Measurements from ENCODE around the gene ACO1. TPM values are rescaled to one million over a fixed set of nuclear protein-coding genes. Genes with fewer than 3 reads are reported as not detected.

Gene ACO1
- total RNA-seq, 1 donor from 2014 or later: 30.6 TPM

GRCh38 chr9:32398207-32398606, 13.8 kb downstream of the ACO1 start:
- Mint-ChIP-seq H3K4me1 (ENCODE audit: unreplicated experiment) (no peaks in the 10 kb centered on the region), H3K27me3 (ENCODE audit: unreplicated experiment) (no peaks in the 10 kb centered on the region), H3K4me3 (ENCODE audit: unreplicated experiment) (no peak overlapping the region), H3K9me3 (ENCODE audit: unreplicated experiment) (no peaks in the 10 kb centered on the region), H3K27ac (ENCODE audit: unreplicated experiment) (no peak overlapping the region), H3K36me3 (ENCODE audit: low read depth, unreplicated experiment) (no peaks in the 10 kb centered on the region)
- no peak for DNase-seq (ENCODE audit: low spot score)
- no peak for TF ChIP-seq CTCF (IDR thresholded peaks at IDR 0.05; ENCODE audit: unreplicated experiment)

- peaks cover 3% of the 10 kb centered on the region for H3K27me3 Mint-ChIP-seq (ENCODE audit: unreplicated experiment)
- no peaks in the 10 kb centered on the region for H3K9me3 Mint-ChIP-seq (ENCODE audit: unreplicated experiment)
- peaks cover 3% of the 10 kb centered on the region for H3K36me3 Mint-ChIP-seq (ENCODE audit: low read depth, unreplicated experiment)
- no peak for TF ChIP-seq CTCF (IDR thresholded peaks at IDR 0.05; ENCODE audit: unreplicated experiment)
- no peak overlapping the region for H3K27ac Mint-ChIP-seq (ENCODE audit: unreplicated experiment)
- no peaks in the 10 kb centered on the region for H3K4me1 Mint-ChIP-seq (ENCODE audit: unreplicated experiment)
- no peak overlapping the region for H3K4me3 Mint-ChIP-seq (ENCODE audit: unreplicated experiment)
- no peak for DNase-seq (ENCODE audit: low spot score)
Observed at GRCh38 chr9:32399110-32399815, 14.8 kb downstream of the ACO1 start.

GRCh38 chr9:32401488-32401887, 17.0 kb downstream of the ACO1 start:
- no peak overlapping the region for H3K4me3 Mint-ChIP-seq (ENCODE audit: unreplicated experiment)
- peaks cover 3% of the 10 kb centered on the region for H3K27me3 Mint-ChIP-seq (ENCODE audit: unreplicated experiment)
- peaks cover 7% of the 10 kb centered on the region for H3K36me3 Mint-ChIP-seq (ENCODE audit: low read depth, unreplicated experiment)
- H3K9me3 Mint-ChIP-seq (ENCODE audit: unreplicated experiment): no peaks in the 10 kb centered on the region
- H3K27ac Mint-ChIP-seq (ENCODE audit: unreplicated experiment): no peak overlapping the region
- no peak for TF ChIP-seq CTCF (IDR thresholded peaks at IDR 0.05; ENCODE audit: unreplicated experiment)
- DNase-seq (ENCODE audit: low spot score): no peak
- H3K4me1 Mint-ChIP-seq (ENCODE audit: unreplicated experiment): no peaks in the 10 kb centered on the region

GRCh38 chr9:32403567-32404260, 19.3 kb downstream of the ACO1 start:
- TF ChIP-seq CTCF (IDR thresholded peaks at IDR 0.05; ENCODE audit: unreplicated experiment): no peak
- Mint-ChIP-seq H3K9me3 (ENCODE audit: unreplicated experiment) (no peaks in the 10 kb centered on the region), H3K4me1 (ENCODE audit: unreplicated experiment) (no peaks in the 10 kb centered on the region), H3K27me3 (ENCODE audit: unreplicated experiment) (peaks cover 3% of the 10 kb centered on the region), H3K27ac (ENCODE audit: unreplicated experiment) (no peak overlapping the region), H3K36me3 (ENCODE audit: low read depth, unreplicated experiment) (peaks cover 11% of the 10 kb centered on the region), H3K4me3 (ENCODE audit: unreplicated experiment) (no peak overlapping the region)
- DNase-seq (ENCODE audit: low spot score): no peak

GRCh38 chr9:32404402-32404801, 20.0 kb downstream of the ACO1 start:
- no peak for TF ChIP-seq CTCF (IDR thresholded peaks at IDR 0.05; ENCODE audit: unreplicated experiment)
- Mint-ChIP-seq H3K4me3 (ENCODE audit: unreplicated experiment) (no peak overlapping the region), H3K9me3 (ENCODE audit: unreplicated experiment) (no peaks in the 10 kb centered on the region), H3K27me3 (ENCODE audit: unreplicated experiment) (peaks cover 3% of the 10 kb centered on the region), H3K27ac (ENCODE audit: unreplicated experiment) (no peak overlapping the region), H3K36me3 (ENCODE audit: low read depth, unreplicated experiment) (peaks cover 16% of the 10 kb centered on the region), H3K4me1 (ENCODE audit: unreplicated experiment) (no peaks in the 10 kb centered on the region)
- no peak for DNase-seq (ENCODE audit: low spot score)
